HG02642 (cell line): ENCODE data around the gene CCDC197.

Experiments used
- ATAC-seq: cut with Tn5 transposase; IDR thresholded peaks from one replicate; pipeline ENCODE4 v1.9.1; 2021; ENCODE audit warnings: mild to moderate bottlenecking; ENCODE audit not compliant: unreplicated experiment, poor library complexity

The CCDC197 gene

GRCh38 chr14:93960774-93961438 lies 36.2 kb upstream of the CCDC197 start:
- no peak for ATAC-seq

GRCh38 chr14:93961620-93962019 lies 35.5 kb upstream of the CCDC197 start:
- ATAC-seq = no peak

- ATAC-seq = peak; percentile 52
These were observed 34.1 kb upstream of the CCDC197 start for GRCh38 chr14:93962701-93963601.

- no peak for ATAC-seq
These were observed 33.4 kb upstream of the CCDC197 start for GRCh38 chr14:93963692-93964091.

GRCh38 chr14:93964281-93964680 lies 32.8 kb upstream of the CCDC197 start:
- no peak for ATAC-seq

- no peak for ATAC-seq
These were observed 32.2 kb upstream of the CCDC197 start for GRCh38 chr14:93964820-93965286.

- ATAC-seq = no peak
These were observed 31.7 kb upstream of the CCDC197 start for GRCh38 chr14:93965287-93965821.

GRCh38 chr14:93965946-93966474 lies 31.1 kb upstream of the CCDC197 start:
- ATAC-seq = no peak

- ATAC-seq = peak; percentile 36
These were observed 29.4 kb upstream of the CCDC197 start for GRCh38 chr14:93967637-93968250.

- ATAC-seq = no peak
These were observed 27.8 kb upstream of the CCDC197 start for GRCh38 chr14:93969082-93969828.

GRCh38 chr14:93970585-93970964 lies 26.5 kb upstream of the CCDC197 start:
- peak; percentile 29 for ATAC-seq

- ATAC-seq = peak; percentile 49
These were observed 26.0 kb upstream of the CCDC197 start for GRCh38 chr14:93970965-93971634.

GRCh38 chr14:93971635-93972027 lies 25.5 kb upstream of the CCDC197 start:
- ATAC-seq = no peak

- no peak for ATAC-seq
These were observed 24.4 kb upstream of the CCDC197 start for GRCh38 chr14:93972618-93973205.

- no peak for ATAC-seq
These were observed 23.5 kb upstream of the CCDC197 start for GRCh38 chr14:93973607-93974006.

GRCh38 chr14:93974299-93974698 lies 22.8 kb upstream of the CCDC197 start:
- ATAC-seq = no peak

- no peak for ATAC-seq
These were observed 22.3 kb upstream of the CCDC197 start for GRCh38 chr14:93974833-93975232.

- peak; percentile 59 for ATAC-seq
These were observed 21.2 kb upstream of the CCDC197 start for GRCh38 chr14:93975791-93976476.
